GM12878 (cell line): ENCODE data around the gene ARHGAP15. TPM values are rescaled to one million over a fixed set of nuclear protein-coding genes. Genes with fewer than 3 reads are reported as not detected.
A peak's percentile ranks its signal among the peaks of the same experiment; 100 is the strongest.

Experiments used
- ASH2L ChIP-seq: fragments of 300-600, 200-600 bp; sonication (generic); IDR thresholded peaks from 2 replicates; pipeline ENCODE4 v1.6.1; 2017; ENCODE audit warnings: low read depth, mild to moderate bottlenecking, borderline replicate concordance
- BCLAF1 ChIP-seq: fragments of 450-650 bp; IDR thresholded peaks from 2 replicates; pipeline ENCODE4 v1.6.1; 2017; ENCODE audit warnings: antibody characterized with exemption, mild to moderate bottlenecking, moderate library complexity
- BRCA1 ChIP-seq: IDR thresholded peaks from 2 replicates; pipeline ENCODE4 v1.6.1; 2011; ENCODE audit warnings: low read depth, low read length, improper control_type of control experiment
- CBFB ChIP-seq: IDR thresholded peaks from 2 replicates; pipeline ENCODE4 v1.6.1; 2016; ENCODE audit warnings: antibody characterized with exemption, low read depth
- CHD2 ChIP-seq: IDR thresholded peaks from 2 replicates; pipeline ENCODE4 v1.6.1; 2011; ENCODE audit warnings: low read depth, low read length, improper control_type of control experiment, borderline replicate concordance
- CREM ChIP-seq: IDR thresholded peaks from 2 replicates; pipeline ENCODE4 v1.6.1; 2014; ENCODE audit warnings: antibody characterized with exemption, low read depth
- ETV6 ChIP-seq, 2 experiments: fragments of 450-650 bp in 1 of 2; IDR thresholded peaks in 1 of 2; conservative IDR thresholded peaks in 1 of 2; 2 replicates each; pipeline ENCODE4 v1.6.1; 2014; ENCODE audit warnings: antibody characterized with exemption in 1 of 2, borderline replicate concordance in 1 of 2, low read depth in 1 of 2, mild to moderate bottlenecking in 1 of 2, moderate library complexity in 1 of 2
- FOXM1 ChIP-seq: IDR thresholded peaks from 2 replicates; pipeline ENCODE4 v1.6.1; 2012; ENCODE audit warnings: low read depth, mild to moderate bottlenecking, inconsistent platforms, low read length, moderate library complexity
- HCFC1 ChIP-seq: fragments of 150-350 bp; IDR thresholded peaks from 2 replicates; pipeline ENCODE4 v1.6.1; 2014; ENCODE audit warnings: low read length
- HDAC2 ChIP-seq: fragments of 200-600 bp; sonication (generic); IDR thresholded peaks from 2 replicates; pipeline ENCODE4 v1.6.1; 2017
- IKZF1 ChIP-seq: fragments of 450-650 bp; conservative IDR thresholded peaks from 2 replicates; pipeline ENCODE4 v1.6.1; 2017; ENCODE audit warnings: antibody characterized with exemption, mild to moderate bottlenecking
- KAT2A ChIP-seq: conservative IDR thresholded peaks from 2 replicates; pipeline ENCODE4 v1.6.1; 2011; ENCODE audit warnings: low read depth, low read length; ENCODE audit not compliant: control insufficient read depth
- MTA3 ChIP-seq: IDR thresholded peaks from 2 replicates; pipeline ENCODE4 v1.6.1; 2012; ENCODE audit warnings: low read length, inconsistent platforms, borderline replicate concordance
- NFIC ChIP-seq: IDR thresholded peaks from 2 replicates; pipeline ENCODE4 v1.6.1; 2012; ENCODE audit warnings: low read depth, mild to moderate bottlenecking, inconsistent platforms, low read length, moderate library complexity
- POU2F2 ChIP-seq: IDR thresholded peaks from 3 replicates; pipeline ENCODE4 v1.6.1; 2011; ENCODE audit warnings: low read depth, mild to moderate bottlenecking, low read length, borderline replicate concordance
- RBBP5 ChIP-seq: fragments of 200-600 bp; sonication (generic); conservative IDR thresholded peaks from 2 replicates; pipeline ENCODE4 v1.6.1; 2016
- TCF12 ChIP-seq: IDR thresholded peaks from 2 replicates; pipeline ENCODE4 v1.6.1; 2011; ENCODE audit warnings: low read depth, mild to moderate bottlenecking, low read length
- TCF3 ChIP-seq: IDR thresholded peaks from 2 replicates; pipeline ENCODE4 v1.6.1; 2012; ENCODE audit warnings: low read depth, mild to moderate bottlenecking, low read length, borderline replicate concordance; ENCODE audit not compliant: insufficient read depth
- USF2 ChIP-seq: IDR thresholded peaks from 2 replicates; pipeline ENCODE4 v1.6.1; 2011; ENCODE audit warnings: low read depth, low read length, improper control_type of control experiment, borderline replicate concordance
- ZBTB33 ChIP-seq: fragments of 450-650 bp; IDR thresholded peaks from 2 replicates; pipeline ENCODE4 v1.6.1; 2017; ENCODE audit warnings: mild to moderate bottlenecking
- ZNF24 ChIP-seq: fragments of 450-650 bp; IDR thresholded peaks from 2 replicates; pipeline ENCODE4 v1.6.1; 2017; ENCODE audit warnings: antibody characterized with exemption, mild to moderate bottlenecking
- ZNF592 ChIP-seq: fragments of 450-650 bp; IDR thresholded peaks from 2 replicates; pipeline ENCODE4 v1.6.1; 2017; ENCODE audit warnings: mild to moderate bottlenecking, moderate library complexity
- polyA plus RNA-seq, 11 experiments: library from polyadenylated mRNA; depleted of rRNA in 4 of 11; unstranded in 6 of 11; stranded (reverse) in 5 of 11; fragments of >200 nt; fragmentation: Nextera tagmentation in 4 of 11; fragmentation: Illumina TruSeq in 1 of 11; extraction: Ambion mirVana in 4 of 11; extraction: Trizol in 1 of 11; gene quantifications; 1 replicate in 1 of 11; 2 replicates in 10 of 11; pipeline versions ENCODE4 v1.2.1 to v1.2.3, GENCODE V29; 2011 to 2016; ENCODE audit warnings: inconsistent platforms in 2 of 11, missing spikeins in 2 of 11, low read depth in 1 of 11
- total RNA-seq, 4 experiments: library from RNA; depleted of rRNA in 3 of 4; stranded (reverse); fragments of >200 nt in 3 of 4; fragmentation: Illumina TruSeq in 1 of 4; extraction: Trizol in 1 of 4; gene quantifications; 2 replicates each; pipeline versions ENCODE4 v1.2.1 to v1.2.3, GENCODE V29; 2013 to 2021

Gene ARHGAP15
- total and polyA plus RNA-seq, 10 of the 15 experiments (the other 5 are each of a cell fraction or from before 2014, with no cell fraction given), result 38.0 to 92.6 (median 66.7) TPM

- TF ChIP-seq USF2, result no peak
- peak in 1 of 2 experiments; percentile 40; a peak in 1 of 4 replicates for TF ChIP-seq ETV6 (conservative IDR thresholded peaks at IDR 0.05 in 1 of 2, IDR thresholded peaks at IDR 0.05 in 1 of 2; ENCODE audit: borderline replicate concordance in 1 of 2, low read depth in 1 of 2)
- no peak for TF ChIP-seq ZBTB33
- TF ChIP-seq POU2F2, result 0 out of 3 replicates have a peak, but pooled peaks have one; percentile 38
- no peak for TF ChIP-seq ASH2L
- no peak for TF ChIP-seq RBBP5
- peak; percentile 51 for TF ChIP-seq IKZF1
- TF ChIP-seq CREM, result no peak
- TF ChIP-seq HDAC2, result no peak
- TF ChIP-seq MTA3, result peak; percentile 59; the same call in 1 of the 2 replicates
- TF ChIP-seq CBFB, result no peak
- no peak for TF ChIP-seq ZNF24
- no peak for TF ChIP-seq ZNF592
- TF ChIP-seq FOXM1, result no peak
- TF ChIP-seq TCF12, result no peak
- TF ChIP-seq CHD2, result no peak
- TF ChIP-seq HCFC1, result no peak
- no peak for TF ChIP-seq KAT2A
- TF ChIP-seq TCF3, result 0 out of 2 replicates have a peak, but pooled peaks have one; percentile 7
- no peak for TF ChIP-seq BRCA1
- peak; percentile 91 for TF ChIP-seq NFIC
- no peak for TF ChIP-seq BCLAF1
Observed at GRCh38 chr2:143468341-143468888, 339.2 kb downstream of the ARHGAP15 start (continued).
